Measurements from ENCODE around the gene CTAGE9. TPM values are rescaled to one million over a fixed set of nuclear protein-coding genes. Genes with fewer than 3 reads are reported as not detected.
"Not testable (repeated sequence)": the region's sequence is repeated elsewhere in the genome, so short reads cannot be mapped to it uniquely, and the experiment has no call there.

CTAGE9 gene
- polyA plus RNA-seq, 3 donors: 0.18 TPM; not detected in 2

DNA sequence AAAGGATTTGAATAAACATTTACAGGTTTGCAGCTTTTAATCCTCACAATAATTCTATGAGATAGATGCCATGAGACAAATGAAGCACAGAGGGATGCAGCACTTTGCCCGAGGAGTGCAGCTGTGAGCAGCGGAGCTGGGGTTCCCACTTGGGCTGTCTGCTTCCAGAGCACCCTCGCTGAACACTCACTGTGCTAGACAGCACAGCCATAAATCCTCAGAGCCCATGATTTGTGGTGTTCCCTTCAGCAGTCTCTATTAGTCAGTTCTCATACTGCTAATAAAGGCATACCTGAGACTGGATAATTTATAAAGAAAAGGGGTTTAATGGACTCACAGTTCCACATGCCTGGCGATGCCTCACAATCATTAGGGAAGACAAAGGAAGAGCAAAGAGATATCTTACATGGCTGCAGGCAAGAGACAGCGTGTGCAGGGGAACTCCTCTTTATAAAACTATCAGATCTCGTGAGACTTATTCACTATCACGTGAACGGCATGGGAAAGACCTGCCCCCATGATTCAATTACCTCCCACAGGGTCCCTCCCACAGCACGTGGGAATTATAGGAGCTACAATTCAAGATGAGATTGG lies 25.3 kb upstream of the CTAGE9 start:
- no peak for DNase-seq (ENCODE audit: extremely low read depth in 1 of 11, low read depth in 9 of 11, low spot score in 4 of 11)

GRCh38 chr6:131733376-131734016 lies 22.7 kb upstream of the CTAGE9 start:
- no peak for DNase-seq (ENCODE audit: extremely low read depth in 1 of 11, low read depth in 9 of 11, low spot score in 4 of 11)

DNA sequence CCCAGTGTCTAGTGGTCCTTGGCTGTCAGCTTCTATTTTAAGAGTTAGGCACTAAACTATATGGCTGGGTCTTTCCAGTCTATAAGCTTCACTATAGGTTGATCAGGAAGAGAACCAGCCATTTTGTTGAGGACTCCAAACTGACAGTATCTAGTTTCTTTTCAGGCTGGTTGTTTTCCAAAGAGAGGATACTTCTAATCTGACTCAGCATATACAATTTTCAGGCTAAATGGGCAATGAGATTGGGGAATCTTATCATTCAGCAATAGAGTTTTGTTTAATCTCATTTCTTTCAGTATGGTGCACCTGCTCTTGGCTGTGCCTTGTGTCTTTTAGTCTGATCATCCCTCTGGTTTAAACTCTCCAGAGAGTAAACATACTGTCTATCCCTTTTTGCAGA lies 20.4 kb upstream of the CTAGE9 start:
- no peak for DNase-seq (ENCODE audit: extremely low read depth in 1 of 11, low read depth in 9 of 11, low spot score in 4 of 11)

GRCh38 chr6:131730264-131730663 lies 19.4 kb upstream of the CTAGE9 start:
- no peak for DNase-seq (ENCODE audit: extremely low read depth in 1 of 11, low read depth in 9 of 11, low spot score in 4 of 11)

DNA sequence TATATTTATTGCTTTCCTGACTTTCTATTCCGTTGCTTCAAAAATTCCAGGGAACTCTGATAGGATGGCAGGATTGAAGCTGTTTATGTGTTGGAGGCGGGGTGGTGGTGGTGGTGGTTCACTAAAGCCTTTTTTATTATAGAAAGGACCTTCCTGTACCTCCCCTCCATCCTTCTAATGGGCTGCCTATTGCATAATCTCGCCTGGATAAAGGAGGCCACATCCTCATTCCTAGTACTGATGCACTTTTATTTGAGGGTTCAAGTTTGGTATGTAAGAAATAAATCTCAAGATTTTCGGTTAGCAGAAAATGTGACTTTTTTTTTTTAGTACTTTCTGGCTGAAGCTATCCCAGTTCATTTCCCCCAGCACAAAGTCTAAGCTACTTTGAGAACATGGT lies 18.7 kb upstream of the CTAGE9 start:
- no peak for DNase-seq (ENCODE audit: extremely low read depth in 1 of 11, low read depth in 9 of 11, low spot score in 4 of 11)

DNA sequence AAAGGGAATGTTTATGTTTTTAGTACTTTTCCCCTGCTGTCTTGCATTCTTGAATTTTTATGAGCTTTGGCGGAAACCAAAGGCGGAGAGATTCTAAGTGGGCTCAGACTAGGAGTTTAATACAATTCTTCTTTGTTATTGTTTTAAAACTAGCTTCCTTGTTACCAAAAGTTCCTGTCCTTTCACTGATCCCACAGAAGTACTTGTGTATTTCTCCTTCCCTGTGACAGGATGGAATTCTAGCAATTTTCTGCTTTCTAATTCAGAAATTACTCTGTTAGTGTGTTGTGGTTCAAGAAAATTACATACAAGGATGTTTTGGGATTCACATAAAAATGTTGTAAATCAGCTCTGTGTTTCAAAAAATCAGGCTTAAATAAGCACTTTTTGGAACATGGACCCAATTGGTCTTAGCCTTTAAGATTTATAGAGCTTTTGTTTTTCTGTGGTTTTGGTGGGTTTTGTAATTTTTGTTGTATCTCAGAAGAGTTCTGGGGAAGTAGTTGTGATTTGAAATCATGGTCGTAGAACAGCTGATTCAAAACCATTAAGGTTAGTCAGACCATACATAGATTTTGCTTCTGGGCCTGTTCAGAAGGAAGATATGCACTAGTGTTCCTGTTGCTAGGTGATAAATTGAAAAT lies 17.6 kb upstream of the CTAGE9 start:
- DNase-seq (ENCODE audit: extremely low read depth in 1 of 11, low read depth in 9 of 11, low spot score in 4 of 11): peak in 1 of 11 donors; percentile 9

DNA sequence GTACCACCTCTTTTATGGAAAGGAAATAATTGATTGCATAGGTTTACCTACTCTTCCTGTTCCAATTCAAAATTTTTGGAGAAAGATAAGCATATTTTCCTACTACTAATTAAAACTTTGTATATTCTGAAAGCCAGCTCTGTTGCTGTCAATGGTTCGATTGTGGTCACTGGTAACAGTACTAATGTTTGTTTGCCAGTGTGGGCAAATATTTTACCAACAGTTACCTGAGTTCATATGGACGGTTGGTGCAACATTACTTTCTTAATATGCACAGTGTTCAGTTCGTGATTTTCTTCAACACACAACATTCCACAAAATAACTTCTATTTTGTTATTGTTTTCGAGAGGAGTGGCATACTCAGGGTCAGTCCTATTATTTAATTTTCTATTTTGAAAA lies 17.1 kb upstream of the CTAGE9 start:
- no peak for DNase-seq (ENCODE audit: extremely low read depth in 1 of 11, low read depth in 9 of 11, low spot score in 4 of 11)

DNA sequence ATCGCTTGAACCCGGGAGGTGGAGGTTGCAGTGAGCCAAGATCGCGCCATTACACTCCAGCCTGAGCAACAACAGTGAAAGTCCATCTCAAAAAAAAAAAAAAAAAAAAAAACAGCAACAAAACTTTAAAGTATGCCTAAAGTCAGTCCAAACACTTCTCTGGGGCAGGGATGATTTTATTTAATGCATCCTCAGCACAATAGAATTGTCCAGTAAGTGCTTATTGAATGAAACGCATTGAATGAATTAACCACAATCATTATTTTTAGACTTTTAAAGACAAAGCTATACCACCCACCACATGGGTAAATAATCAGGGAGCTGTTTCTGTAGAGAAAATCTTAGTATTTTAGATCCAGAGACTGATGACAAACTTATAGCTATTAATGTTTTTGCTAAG lies 16.6 kb upstream of the CTAGE9 start:
- DNase-seq (ENCODE audit: extremely low read depth in 1 of 11, low read depth in 9 of 11, low spot score in 4 of 11): no peak

GRCh38 chr6:131724114-131724513 lies 13.3 kb upstream of the CTAGE9 start:
- no peak for DNase-seq (ENCODE audit: extremely low read depth in 1 of 11, low read depth in 9 of 11, low spot score in 4 of 11)

DNA sequence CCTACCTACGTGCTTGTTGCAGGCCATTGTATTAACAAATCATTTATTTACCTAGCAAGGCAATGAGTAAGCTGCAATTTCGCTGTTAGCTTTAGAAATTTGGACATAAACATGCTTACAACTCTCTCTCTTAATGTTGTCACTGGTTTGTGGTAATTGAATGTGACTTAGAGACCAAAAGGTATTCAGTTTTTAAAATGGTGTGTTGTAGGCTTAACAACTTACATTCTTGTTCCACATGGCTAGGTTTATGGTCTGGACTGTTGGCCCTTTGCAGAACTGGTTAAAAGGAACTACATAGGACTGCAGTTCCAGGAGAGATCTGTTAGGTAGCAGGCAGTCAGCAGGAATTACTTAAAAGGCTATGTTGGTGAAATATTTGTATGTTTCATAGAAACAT lies 10.3 kb upstream of the CTAGE9 start:
- peak in 5 of 11 donors; percentile 12 to 75 (median 27) for DNase-seq (ENCODE audit: extremely low read depth in 1 of 11, low read depth in 9 of 11, low spot score in 4 of 11)

DNA sequence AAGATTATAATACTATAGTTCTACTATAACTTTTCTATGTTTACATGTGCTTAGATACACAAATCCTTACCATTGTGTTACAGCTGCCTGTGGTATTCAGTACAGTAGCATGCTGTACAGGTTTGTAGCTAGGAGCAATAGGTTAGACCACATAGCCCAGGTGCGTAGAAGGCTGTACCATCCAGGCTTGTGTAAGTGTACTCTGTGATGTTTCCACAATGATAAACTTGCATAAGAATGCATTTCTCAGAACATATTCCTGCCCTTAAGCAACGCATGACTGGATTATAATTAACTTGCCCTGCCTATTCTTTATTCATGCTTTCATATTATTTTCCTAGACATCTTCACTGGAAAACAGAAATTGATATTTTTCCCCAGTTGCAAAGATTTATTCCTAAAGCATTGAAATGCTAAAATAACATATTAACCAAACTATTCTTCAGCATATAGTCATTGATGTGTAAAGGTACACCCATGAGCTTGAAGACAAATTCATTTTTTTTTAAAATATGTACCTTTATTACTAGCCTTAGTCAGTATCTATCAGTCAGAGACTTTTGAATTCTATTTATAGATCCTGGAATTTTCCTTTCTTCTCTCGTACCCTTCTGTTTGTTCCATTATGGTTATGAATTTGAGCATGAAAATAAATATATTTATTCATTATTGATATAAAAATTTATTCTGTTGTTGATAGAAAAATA lies 7.2 kb upstream of the CTAGE9 start:
- no peak for DNase-seq (ENCODE audit: extremely low read depth in 1 of 11, low read depth in 9 of 11, low spot score in 4 of 11)

DNA sequence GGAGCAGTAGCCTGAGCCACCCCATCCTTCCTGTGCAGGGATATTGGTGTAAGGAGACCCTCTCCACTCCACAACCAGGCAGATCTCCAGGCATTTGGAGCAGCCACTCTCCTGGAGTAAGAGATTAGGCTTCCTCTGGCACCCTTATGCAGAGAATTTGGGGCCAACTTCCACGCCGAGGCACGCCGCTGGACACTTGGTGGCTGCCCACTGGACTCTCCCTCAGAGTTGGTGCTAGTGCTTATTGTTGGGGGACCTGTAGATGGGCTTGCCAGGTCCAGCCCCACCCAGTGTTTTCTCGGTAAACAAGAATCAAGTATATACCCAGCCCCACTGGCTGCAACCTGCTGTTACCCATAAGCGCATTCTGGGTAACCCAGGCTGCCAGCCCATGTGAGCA lies 4.8 kb upstream of the CTAGE9 start:
- not testable (repeated sequence) for DNase-seq (ENCODE audit: extremely low read depth in 1 of 11, low read depth in 9 of 11, low spot score in 4 of 11)

DNA sequence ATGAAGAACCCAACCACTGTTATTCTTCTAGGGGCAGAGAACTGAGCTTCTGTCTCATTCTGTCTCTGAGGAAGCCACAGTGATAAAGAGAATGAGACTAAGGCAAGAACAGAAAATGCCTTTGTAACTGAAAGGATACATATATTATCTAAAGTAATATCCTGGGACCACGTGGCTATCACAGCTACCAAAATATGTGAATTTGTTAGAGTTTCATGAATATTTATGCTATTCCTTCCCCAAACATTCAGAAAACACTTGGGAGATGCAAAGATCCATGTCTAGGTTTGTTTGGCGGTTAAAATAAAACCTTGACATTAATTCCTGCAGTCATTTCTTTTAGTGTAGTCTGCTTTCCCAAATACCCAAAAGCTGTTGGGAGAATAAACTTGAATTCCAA lies 6.9 kb downstream of the CTAGE9 start:
- not testable (repeated sequence) for DNase-seq (ENCODE audit: extremely low read depth in 1 of 11, low read depth in 9 of 11, low spot score in 4 of 11)

- not testable (repeated sequence) for DNase-seq (ENCODE audit: extremely low read depth in 1 of 11, low read depth in 9 of 11, low spot score in 4 of 11)
Measured at GRCh38 chr6:131700851-131701250, 10.0 kb downstream of the CTAGE9 start.

GRCh38 chr6:131696956-131697355 lies 13.9 kb downstream of the CTAGE9 start:
- no peak for DNase-seq (ENCODE audit: extremely low read depth in 1 of 11, low read depth in 9 of 11, low spot score in 4 of 11)

DNA sequence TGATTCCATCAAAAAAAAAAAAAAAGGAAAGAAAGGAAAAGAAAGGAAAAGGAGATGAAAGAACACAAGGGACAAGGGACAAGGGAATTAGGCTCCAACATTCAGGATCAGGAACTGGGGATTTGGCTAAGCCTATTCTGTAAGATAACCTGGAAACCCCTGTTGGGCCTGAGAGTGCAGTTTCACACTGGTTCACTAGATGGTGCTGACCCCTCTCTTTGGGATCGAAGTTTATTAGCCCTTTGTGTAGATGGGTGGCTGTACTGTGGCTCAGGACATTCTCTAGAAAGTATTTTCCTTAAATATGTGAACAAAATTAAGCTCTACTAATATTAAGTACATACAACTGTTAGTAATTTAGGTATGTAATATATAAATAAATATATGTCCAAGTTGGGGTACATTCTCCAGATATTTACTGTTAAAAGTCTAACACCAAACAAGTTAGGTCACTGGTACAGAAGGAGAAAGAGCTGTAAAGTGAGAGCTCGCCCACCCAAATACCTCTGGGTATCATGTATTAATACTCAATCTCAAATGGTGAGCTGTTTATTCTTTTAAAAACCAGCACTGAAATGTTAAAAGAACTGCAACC lies 15.9 kb downstream of the CTAGE9 start:
- peak; percentile 23 to 57 (median 47) for DNase-seq (ENCODE audit: extremely low read depth in 1 of 11, low read depth in 9 of 11, low spot score in 4 of 11)

GRCh38 chr6:131693384-131693783 lies 17.4 kb downstream of the CTAGE9 start:
- no peak for DNase-seq (ENCODE audit: extremely low read depth in 1 of 11, low read depth in 9 of 11, low spot score in 4 of 11)

- DNase-seq (ENCODE audit: extremely low read depth in 1 of 11, low read depth in 9 of 11, low spot score in 4 of 11): no peak
Measured at GRCh38 chr6:131692589-131692988, 18.2 kb downstream of the CTAGE9 start.

DNA sequence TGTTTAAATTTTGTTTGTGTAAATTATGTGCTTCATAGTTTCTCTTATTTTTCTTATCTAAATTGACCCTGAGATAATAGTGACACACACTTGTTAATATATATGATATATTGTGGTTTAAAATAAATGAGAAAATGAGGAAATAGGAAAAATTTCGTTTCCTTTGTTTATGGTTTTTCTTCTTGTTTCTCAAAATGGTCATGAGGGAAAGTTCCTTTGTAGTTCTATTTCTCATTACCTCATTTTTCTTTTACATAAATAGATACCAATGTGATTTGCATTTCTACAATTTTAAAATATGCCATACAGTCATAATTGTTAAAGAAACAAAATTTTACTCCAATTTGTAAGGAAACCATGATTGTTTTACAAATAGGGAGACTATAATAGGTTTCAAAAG lies 18.8 kb downstream of the CTAGE9 start:
- DNase-seq (ENCODE audit: extremely low read depth in 1 of 11, low read depth in 9 of 11, low spot score in 4 of 11): no peak

GRCh38 chr6:131688286-131688685 lies 22.5 kb downstream of the CTAGE9 start:
- DNase-seq (ENCODE audit: extremely low read depth in 1 of 11, low read depth in 9 of 11, low spot score in 4 of 11): no peak
